Gastroesophageal sphincter (tissue), 4 donors: ENCODE measurements around the gene ATP2A3. TPM values are rescaled to one million over a fixed set of nuclear protein-coding genes. Genes with fewer than 3 reads are reported as not detected.

Experiments
- ATAC-seq: fragments of 150-250 bp; one replicate; pipeline ENCODE4 v1.9.1; 2016; ENCODE audit warnings: mild to moderate bottlenecking, moderate library complexity
- H3K27ac ChIP-seq, 4 donors: fragments of 200-600 bp; sonication (generic) in 3 of 4; 1 replicate in 3 of 4; 2 replicates in 1 of 4; pipeline ENCODE4 v1.5.1; 2016 to 2019
- H3K27me3 ChIP-seq: fragments of 200-600 bp; sonication (generic); one replicate; pipeline ENCODE4 v1.5.1; 2019
- H3K36me3 ChIP-seq, 2 donors: fragments of 200-600 bp; sonication (generic); one replicate each; pipeline ENCODE4 v1.5.1; 2019; ENCODE audit warnings: control low read depth in 1 of 2
- H3K4me1 ChIP-seq, 3 donors: fragments of 200-600 bp; sonication (generic); 1 replicate in 2 of 3; 2 replicates in 1 of 3; pipeline ENCODE4 v1.5.1; 2016 to 2019; ENCODE audit warnings: control low read depth in 2 of 3
- H3K4me3 ChIP-seq, 2 donors: fragments of 200-600 bp; sonication (generic); one replicate each; pipeline ENCODE4 v1.5.1; 2019; ENCODE audit warnings: mild to moderate bottlenecking in 1 of 2, moderate library complexity in 1 of 2
- H3K9me3 ChIP-seq, 3 donors: fragments of 200-600 bp; sonication (generic); one replicate each; pipeline ENCODE4 v1.5.1; 2017 to 2019; ENCODE audit warnings: control low read depth in 2 of 3
- CTCF ChIP-seq, 4 experiments: fragments of 200-600 bp in 2 of 4; fragments of 450-650 bp in 2 of 4; sonication (generic) in 1 of 4; IDR thresholded peaks; one replicate each; pipeline ENCODE4 v1.5.1; 2017 to 2019; ENCODE audit warnings: antibody characterized with exemption in 4 of 4, mild to moderate bottlenecking in 2 of 4, moderate library complexity in 2 of 4
- EP300 ChIP-seq: sonication (generic); formaldehyde crosslinking; IDR thresholded peaks from one replicate; pipeline ENCODE4 v1.6.1; 2017; ENCODE audit warnings: antibody characterized with exemption, mild to moderate bottlenecking
- POLR2A ChIP-seq, 2 donors: fragments of 450-650 bp; IDR thresholded peaks; one replicate each; pipeline ENCODE4 v1.6.1; 2017; ENCODE audit warnings: antibody characterized with exemption in 2 of 2, mild to moderate bottlenecking in 2 of 2, moderate library complexity in 1 of 2
- POLR2AphosphoS5 ChIP-seq: sonication (generic); formaldehyde crosslinking; IDR thresholded peaks from one replicate; pipeline ENCODE4 v1.6.1; 2017; ENCODE audit warnings: antibody characterized with exemption
- WGBS, 2 donors: methylation state at CpG; one replicate each; pipeline ENCODE4 v1.1.5; 2018; ENCODE audit warnings: low coverage in 1 of 2; 5-methylcytosine and 5-hydroxymethylcytosine counted together
- total RNA-seq, 4 donors: library from RNA; depleted of rRNA; stranded (reverse); fragments of >200 nt; gene quantifications; one replicate each; pipeline ENCODE4 v1.1.0, GENCODE V29; 2016

The ATP2A3 gene
- total RNA-seq, 4 donors from 2014 or later: 5.9 to 35.9 (median 18.1) TPM

GRCh38 chr17:3909257-3909656, 55.0 kb downstream of the ATP2A3 start:
- TF ChIP-seq POLR2AphosphoS5 (no peak), CTCF (IDR thresholded peaks at IDR 0.05) (no peak), POLR2A (IDR thresholded peaks at IDR 0.05) (no peak), EP300 (no peak)
- 92 to 95% methylated on average over 2 to 4 of the region's 12 CpGs for WGBS, 2 donors
- H3K36me3 ChIP-seq: no peaks in the 10 kb centered on the region
- H3K27me3 ChIP-seq: no peaks in the 10 kb centered on the region
- H3K9me3 ChIP-seq: no peaks in the 10 kb centered on the region
- ATAC-seq: no peak
- H3K4me1 ChIP-seq: peaks cover 0 to 15% (median 0%) of the 10 kb centered on the region in 3 donors
- no peak overlapping the region for H3K4me3 ChIP-seq
- H3K27ac ChIP-seq: no peak overlapping the region

GRCh38 chr17:3907483-3908216, 56.6 kb downstream of the ATP2A3 start:
- Histone ChIP-seq H3K4me1 (peaks cover 0 to 4% (median 0%) of the 10 kb centered on the region in 3 donors), H3K27me3 (no peaks in the 10 kb centered on the region), H3K9me3 (no peaks in the 10 kb centered on the region), H3K4me3 (no peak overlapping the region), H3K27ac (no peak overlapping the region), H3K36me3 (no peaks in the 10 kb centered on the region)
- TF ChIP-seq POLR2A (IDR thresholded peaks at IDR 0.05) (no peak), EP300 (no peak), CTCF (IDR thresholded peaks at IDR 0.05) (peak in 2 of 4 experiments; percentile 11 to 35), POLR2AphosphoS5 (no peak)
- WGBS, 2 donors: no CpG with 5 or more reads among the region's 11 CpGs
- no peak for ATAC-seq

DNA sequence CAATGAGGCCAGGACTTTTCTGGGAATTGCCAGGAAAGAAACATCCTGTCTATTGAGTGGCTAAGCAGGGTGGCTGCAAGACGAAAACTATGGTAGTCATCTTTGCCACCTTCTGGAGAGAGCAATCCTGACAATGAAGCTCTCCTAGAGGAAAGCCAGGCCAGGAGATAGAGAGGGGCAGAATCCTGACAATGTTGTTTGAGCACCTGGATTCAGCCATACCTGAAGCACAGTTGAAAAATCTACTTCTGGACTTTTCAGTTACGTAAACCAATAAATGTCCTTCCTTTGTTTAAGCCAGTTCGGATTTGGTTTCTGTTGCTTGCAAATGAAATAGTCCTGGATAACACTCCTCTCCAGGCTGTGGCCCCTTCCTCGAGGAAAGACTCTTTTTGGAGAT, 57.4 kb downstream of the ATP2A3 start:
- TF ChIP-seq POLR2A (IDR thresholded peaks at IDR 0.05) (no peak), POLR2AphosphoS5 (no peak), CTCF (IDR thresholded peaks at IDR 0.05) (no peak), EP300 (no peak)
- ATAC-seq: no peak
- 83% methylated on average over 1 of the region's 4 CpGs; no CpG with 5 or more reads in 1 of the 2 donors for WGBS, 2 donors

GRCh38 chr17:3905017-3905520, 59.2 kb downstream of the ATP2A3 start:
- no peak for ATAC-seq
- Histone ChIP-seq H3K9me3 (no peaks in the 10 kb centered on the region), H3K27ac (no peak overlapping the region)

More for the DNA sequence above, 57.4 kb downstream of the ATP2A3 start:
- Histone ChIP-seq H3K27ac (no peak overlapping the region), H3K9me3 (no peaks in the 10 kb centered on the region), H3K27me3 (no peaks in the 10 kb centered on the region), H3K36me3 (no peaks in the 10 kb centered on the region), H3K4me3 (no peak overlapping the region), H3K4me1 (peaks cover 0 to 2% (median 0%) of the 10 kb centered on the region in 3 donors)

More at GRCh38 chr17:3905017-3905520, 59.2 kb downstream of the ATP2A3 start:
- WGBS, 2 donors: 100% methylated on average over 2 of the region's 11 CpGs; no CpG with 5 or more reads in 1 of the 2 donors
- no peak for TF ChIP-seq EP300
- no peak for TF ChIP-seq POLR2A (IDR thresholded peaks at IDR 0.05)
- no peak for TF ChIP-seq CTCF (IDR thresholded peaks at IDR 0.05)
- no peak for TF ChIP-seq POLR2AphosphoS5
- Histone ChIP-seq H3K27me3 (no peaks in the 10 kb centered on the region), H3K36me3 (no peaks in the 10 kb centered on the region), H3K4me3 (no peak overlapping the region), H3K4me1 (no peaks in the 10 kb centered on the region)
